HepG2 (cell line): ENCODE measurements around the gene TCERG1L. TPM values are rescaled to one million over a fixed set of nuclear protein-coding genes. Genes with fewer than 3 reads are reported as not detected.

Source experiments
- ATAC-seq: fragments of 200-7000 bp; cut with Tn5 transposase; 3 replicates; pipeline ENCODE4 v1.9.1; 2020; ENCODE audit warnings: mild to moderate bottlenecking, moderate library complexity
- BruUV-seq: library from RNA; stranded (reverse); fragments of 400-500 nt; replicated peaks from 2 replicates; lab custom pipeline; 2021; lab: Mats Ljungman, UMichigan
- CTCF ChIA-PET: fragments of 300-600 bp; formaldehyde crosslinking; extraction: SDS; loops from one replicate; lab custom pipeline; 2021; ENCODE audit warnings: low total read pairs, inconsistent platforms, low intra/inter-chr PET ratio; lab: Yijun Ruan, JAX
- POLR2A ChIA-PET: fragments of 350-600 bp; sonication (Branson Sonifier 250); formaldehyde crosslinking; loops from one replicate; lab custom pipeline; 2020; ENCODE audit warnings: antibody characterized with exemption, inconsistent platforms; lab: Yijun Ruan, JAX
- DNase-seq: peaks from one replicate; pipeline ENCODE4 v3.0.0-alpha.2; 2015; ENCODE audit warnings: low spot score
- FAIRE-seq: peaks from 3 replicates; lab custom pipeline; 2011; peaks lifted over from hg19 to GRCh38; lab: Jason Lieb, UNC
- H2AFZ ChIP-seq: one replicate; pipeline ENCODE4 v1.6.1; 2011; ENCODE audit warnings: low read length, inconsistent platforms
- H3K27ac ChIP-seq: fragments of 300-600 bp; 3 replicates; pipeline ENCODE4 v1.8.0; 2011; ENCODE audit warnings: mixed run types, mild to moderate bottlenecking, mixed read lengths, low read length, inconsistent platforms; ENCODE audit not compliant: insufficient read depth; ENCODE audit errors: extremely low read length
- H3K27me3 ChIP-seq, 2 experiments: fragments of 200-600 bp in 1 of 2; 2 replicates in 1 of 2; 3 replicates in 1 of 2; pipeline versions ENCODE4 v1.6.0 to v1.8.0; 2011; ENCODE audit warnings: low read length in 2 of 2, mild to moderate bottlenecking in 2 of 2, moderate library complexity in 2 of 2, inconsistent platforms in 1 of 2; ENCODE audit not compliant: insufficient read depth in 2 of 2, control insufficient read depth in 1 of 2
- H3K36me3 ChIP-seq, 2 experiments: fragments of 200-600 bp in 1 of 2; replicated peaks in 1 of 2; 2 replicates in 1 of 2; 3 replicates in 1 of 2; pipeline versions ENCODE4 v1.5.1 to v1.8.0; 2011; ENCODE audit warnings: low read length in 2 of 2, inconsistent platforms in 1 of 2; ENCODE audit not compliant: insufficient read depth in 2 of 2, control insufficient read depth in 1 of 2
- H3K4me1 ChIP-seq: 2 replicates; pipeline ENCODE4 v1.5.1; 2012; ENCODE audit warnings: low read length, inconsistent platforms; ENCODE audit not compliant: insufficient read depth
- H3K4me2 ChIP-seq: 2 replicates; pipeline ENCODE4 v1.6.0; 2011; ENCODE audit warnings: low read depth, low read length, inconsistent platforms
- H3K4me3 ChIP-seq, 3 experiments: fragments of 200-600 bp in 1 of 3; sonication (generic), shearing (Covaris generic) in 1 of 3; replicated peaks in 1 of 3; 2 replicates each; pipeline ENCODE4 v1.5.1; 2011 to 2016; ENCODE audit warnings: low read length in 3 of 3, inconsistent platforms in 2 of 3, low read depth in 2 of 3, mild to moderate bottlenecking in 2 of 3, control low read depth in 1 of 3, mixed read lengths in 1 of 3; ENCODE audit not compliant: insufficient read depth in 1 of 3
- H3K79me2 ChIP-seq: one replicate; pipeline ENCODE4 v1.6.1; 2011; ENCODE audit warnings: low read length, inconsistent platforms; ENCODE audit not compliant: insufficient read depth
- H3K9ac ChIP-seq: 2 replicates; pipeline ENCODE4 v1.6.0; 2011; ENCODE audit warnings: mild to moderate bottlenecking, low read depth, low read length, inconsistent platforms; ENCODE audit not compliant: insufficient read depth
- H3K9me3 ChIP-seq: 2 replicates; pipeline ENCODE4 v1.5.1; 2012; ENCODE audit warnings: mild to moderate bottlenecking, low read length
- H4K20me1 ChIP-seq: 2 replicates; pipeline ENCODE4 v1.6.0; 2011; ENCODE audit warnings: inconsistent platforms, mild to moderate bottlenecking, low read length, moderate library complexity; ENCODE audit not compliant: insufficient read depth
- ATRX ChIP-seq: sonication (generic); formaldehyde crosslinking; IDR thresholded peaks from 2 replicates; pipeline ENCODE4 v1.4.0; 2020; ENCODE audit warnings: missing genetic modification reagents, borderline replicate concordance
- CENPT ChIP-seq: sonication (generic); formaldehyde crosslinking; IDR thresholded peaks from 2 replicates; pipeline ENCODE4 v1.8.0; 2022; ENCODE audit warnings: low read depth, mild to moderate bottlenecking, moderate library complexity, missing genetic modification reagents
- GTF3A ChIP-seq: sonication (generic); formaldehyde crosslinking; conservative IDR thresholded peaks from 2 replicates; pipeline ENCODE4 v1.4.0; 2020; ENCODE audit warnings: mild to moderate bottlenecking, missing genetic modification reagents
- JDP2 ChIP-seq: sonication (generic); formaldehyde crosslinking; IDR thresholded peaks from 2 replicates; pipeline ENCODE4 v1.8.1; 2022; ENCODE audit warnings: missing genetic modification reagents, borderline replicate concordance
- NONO ChIP-seq, 2 experiments: fragments of 450-650 bp in 1 of 2; sonication (generic) in 1 of 2; formaldehyde crosslinking in 1 of 2; IDR thresholded peaks in 1 of 2; conservative IDR thresholded peaks in 1 of 2; 2 replicates each; pipeline versions ENCODE4 v1.6.1 to v1.8.0; 2017 to 2022; ENCODE audit warnings: mild to moderate bottlenecking in 1 of 2, missing genetic modification reagents in 1 of 2, moderate library complexity in 1 of 2
- NRL ChIP-seq: sonication (generic); formaldehyde crosslinking; IDR thresholded peaks from 2 replicates; pipeline ENCODE4 v1.5.0; 2020; ENCODE audit warnings: missing genetic modification reagents, mild to moderate bottlenecking, moderate library complexity, borderline replicate concordance
- SIN3A ChIP-seq: IDR thresholded peaks from 2 replicates; pipeline ENCODE4 v1.6.1; 2011; ENCODE audit warnings: low read depth, mild to moderate bottlenecking, control low read depth, low read length, borderline replicate concordance
- TAF1 ChIP-seq: sonication (generic); formaldehyde crosslinking; IDR thresholded peaks from 2 replicates; pipeline ENCODE4 v1.4.0; 2020; ENCODE audit warnings: missing genetic modification reagents
- XRCC5 ChIP-seq: fragments of 200-400 bp; formaldehyde crosslinking; optimal IDR thresholded peaks from 2 replicates; pipeline ENCODE3; 2017; ENCODE audit warnings: mild to moderate bottlenecking, low read length
- ZKSCAN1 ChIP-seq: fragments of 150-350 bp; IDR thresholded peaks from 2 replicates; pipeline ENCODE4 v1.6.1; 2014; ENCODE audit warnings: low read length
- WGBS: methylation state at CpG from one replicate; pipeline ENCODE4 v1.1.6; 2017; ENCODE audit warnings: low lambda C conversion rate; 5-methylcytosine and 5-hydroxymethylcytosine counted together
- in situ Hi-C: cut with HindIII; loops from 2 replicates; pipeline ENCODE4 v1.10.0; 2017; ENCODE audit warnings: low pct_unique_long_range_greater_than_20kb; ENCODE audit not compliant: extremely low pct_ligation_motif_present
- intact Hi-C: fragments of 100-400 bp; cut with micrococcal nuclease; formaldehyde crosslinking; loops from one replicate; pipeline ENCODE4 v1.10.0; 2022; ENCODE audit not compliant: unreplicated experiment
- polyA plus RNA-seq, 8 experiments: library from polyadenylated mRNA; depleted of rRNA in 3 of 8; stranded (reverse) in 7 of 8; unstranded in 1 of 8; fragments of >200 nt; fragmentation: Illumina TruSeq in 4 of 8; extraction: Trizol in 4 of 8; gene quantifications; 2 replicates each; pipeline versions ENCODE4 v1.2.1 to v1.2.3, GENCODE V29; 2011 to 2016; ENCODE audit warnings: low read depth in 4 of 8, missing spikeins in 1 of 8, mixed read lengths in 1 of 8; ENCODE audit not compliant: insufficient read depth in 1 of 8
- total RNA-seq, 5 experiments: library from RNA; depleted of rRNA; stranded (reverse); fragments of >200 nt; fragmentation: Illumina TruSeq; extraction: Trizol; gene quantifications; 2 replicates each; pipeline ENCODE4 v1.2.3, GENCODE V29; 2016; ENCODE audit warnings: low read depth in 1 of 5
- TF ChIP-seq, protein P1 (sequence below): conservative IDR thresholded peaks from 2 replicates; pipeline ENCODE4 v1.6.1; 2018; ENCODE audit warnings: missing genetic modification reagents
- TF ChIP-seq, protein P2 (sequence below): sonication (generic); formaldehyde crosslinking; IDR thresholded peaks from 2 replicates; pipeline ENCODE4 v1.8.1; 2023; ENCODE audit warnings: mild to moderate bottlenecking, missing genetic modification reagents, borderline replicate concordance
- TF ChIP-seq, protein P3 (sequence below): sonication (generic); formaldehyde crosslinking; IDR thresholded peaks from 2 replicates; pipeline ENCODE4 v1.5.0; 2020; ENCODE audit warnings: mild to moderate bottlenecking, missing genetic modification reagents, borderline replicate concordance
- TF ChIP-seq, protein P4 (sequence below): IDR thresholded peaks from 2 replicates; pipeline ENCODE4 v1.6.1; 2016; ENCODE audit warnings: low read depth, borderline replicate concordance

Gene TCERG1L
- total and polyA plus RNA-seq, 2 of the 13 experiments (the other 11 are each of a cell fraction or from before 2014, with no cell fraction given), result not detected

DNA sequence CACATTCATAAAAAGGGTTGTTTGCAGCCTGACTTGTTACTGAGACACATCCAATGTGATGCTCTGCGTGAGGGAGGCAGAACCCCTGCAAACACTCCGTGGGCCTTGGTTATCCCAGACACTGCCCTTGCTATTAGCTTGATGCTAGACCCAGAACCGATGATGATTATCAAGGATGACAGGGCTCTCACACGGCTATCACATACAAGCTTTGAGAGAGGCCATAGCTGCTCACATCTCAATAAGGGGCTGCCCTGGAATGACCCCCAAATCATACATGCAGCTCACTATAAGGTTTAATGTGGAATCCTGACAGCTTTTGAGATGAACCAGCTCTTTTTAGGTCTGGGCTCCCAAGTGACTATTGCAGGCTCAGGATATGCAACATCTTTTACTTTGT lies 44.4 kb upstream of the TCERG1L start:
- Histone ChIP-seq H2AFZ (no peak overlapping the region), H3K4me3 (no peak overlapping the region), H3K79me2 (no peaks in the 10 kb centered on the region), H3K27ac (no peak overlapping the region), H3K4me2 (no peak overlapping the region), H3K9ac (no peak overlapping the region), H4K20me1 (no peaks in the 10 kb centered on the region), H3K9me3 (no peaks in the 10 kb centered on the region), H3K4me1 (no peaks in the 10 kb centered on the region), H3K36me3 (no peaks in the 10 kb centered on the region), H3K27me3 (peaks cover under 1 to 4% of the 10 kb centered on the region in 2 experiments; a peak in 2 of 5 replicates)
- whole genome bisulfite sequencing, result no CpG with 5 or more reads among the region's 4 CpGs
- ChIA-PET POLR2A (no interaction called here), CTCF (no interaction called here)
- TF ChIP-seq GTF3A (CRISPR knock-in tag), result no peak
- TF ChIP-seq, protein P1, sequence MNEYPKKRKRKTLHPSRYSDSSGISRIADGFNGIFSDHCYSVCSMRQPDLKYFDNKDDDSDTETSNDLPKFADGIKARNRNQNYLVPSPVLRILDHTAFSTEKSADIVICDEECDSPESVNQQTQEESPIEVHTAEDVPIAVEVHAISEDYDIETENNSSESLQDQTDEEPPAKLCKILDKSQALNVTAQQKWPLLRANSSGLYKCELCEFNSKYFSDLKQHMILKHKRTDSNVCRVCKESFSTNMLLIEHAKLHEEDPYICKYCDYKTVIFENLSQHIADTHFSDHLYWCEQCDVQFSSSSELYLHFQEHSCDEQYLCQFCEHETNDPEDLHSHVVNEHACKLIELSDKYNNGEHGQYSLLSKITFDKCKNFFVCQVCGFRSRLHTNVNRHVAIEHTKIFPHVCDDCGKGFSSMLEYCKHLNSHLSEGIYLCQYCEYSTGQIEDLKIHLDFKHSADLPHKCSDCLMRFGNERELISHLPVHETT (CRISPR knock-in tag), result no peak
- TF ChIP-seq TAF1 (CRISPR knock-in tag), result no peak
- TF ChIP-seq, protein P2, sequence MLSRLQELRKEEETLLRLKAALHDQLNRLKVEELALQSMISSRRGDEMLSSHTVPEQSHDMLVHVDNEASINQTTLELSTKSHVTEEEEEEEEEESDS (CRISPR knock-in tag), result no peak
- no peak for TF ChIP-seq NONO (IDR thresholded peaks at IDR 0.05)
- no peak for TF ChIP-seq NONO (CRISPR knock-in tag; conservative IDR thresholded peaks at IDR 0.05)
- no peak for TF ChIP-seq NRL (CRISPR knock-in tag)
- no peak for TF ChIP-seq JDP2 (CRISPR knock-in tag)
- no peak for TF ChIP-seq CENPT (CRISPR knock-in tag)
- no peak for TF ChIP-seq SIN3A
- TF ChIP-seq, protein P3, sequence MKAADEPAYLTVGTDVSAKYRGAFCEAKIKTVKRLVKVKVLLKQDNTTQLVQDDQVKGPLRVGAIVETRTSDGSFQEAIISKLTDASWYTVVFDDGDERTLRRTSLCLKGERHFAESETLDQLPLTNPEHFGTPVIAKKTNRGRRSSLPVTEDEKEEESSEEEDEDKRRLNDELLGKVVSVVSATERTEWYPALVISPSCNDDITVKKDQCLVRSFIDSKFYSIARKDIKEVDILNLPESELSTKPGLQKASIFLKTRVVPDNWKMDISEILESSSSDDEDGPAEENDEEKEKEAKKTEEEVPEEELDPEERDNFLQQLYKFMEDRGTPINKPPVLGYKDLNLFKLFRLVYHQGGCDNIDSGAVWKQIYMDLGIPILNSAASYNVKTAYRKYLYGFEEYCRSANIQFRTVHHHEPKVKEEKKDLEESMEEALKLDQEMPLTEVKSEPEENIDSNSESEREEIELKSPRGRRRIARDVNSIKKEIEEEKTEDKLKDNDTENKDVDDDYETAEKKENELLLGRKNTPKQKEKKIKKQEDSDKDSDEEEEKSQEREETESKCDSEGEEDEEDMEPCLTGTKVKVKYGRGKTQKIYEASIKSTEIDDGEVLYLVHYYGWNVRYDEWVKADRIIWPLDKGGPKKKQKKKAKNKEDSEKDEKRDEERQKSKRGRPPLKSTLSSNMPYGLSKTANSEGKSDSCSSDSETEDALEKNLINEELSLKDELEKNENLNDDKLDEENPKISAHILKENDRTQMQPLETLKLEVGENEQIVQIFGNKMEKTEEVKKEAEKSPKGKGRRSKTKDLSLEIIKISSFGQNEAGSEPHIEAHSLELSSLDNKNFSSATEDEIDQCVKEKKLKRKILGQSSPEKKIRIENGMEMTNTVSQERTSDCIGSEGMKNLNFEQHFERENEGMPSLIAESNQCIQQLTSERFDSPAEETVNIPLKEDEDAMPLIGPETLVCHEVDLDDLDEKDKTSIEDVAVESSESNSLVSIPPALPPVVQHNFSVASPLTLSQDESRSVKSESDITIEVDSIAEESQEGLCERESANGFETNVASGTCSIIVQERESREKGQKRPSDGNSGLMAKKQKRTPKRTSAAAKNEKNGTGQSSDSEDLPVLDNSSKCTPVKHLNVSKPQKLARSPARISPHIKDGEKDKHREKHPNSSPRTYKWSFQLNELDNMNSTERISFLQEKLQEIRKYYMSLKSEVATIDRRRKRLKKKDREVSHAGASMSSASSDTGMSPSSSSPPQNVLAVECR (CRISPR knock-in tag), result no peak
- TF ChIP-seq, protein P4, sequence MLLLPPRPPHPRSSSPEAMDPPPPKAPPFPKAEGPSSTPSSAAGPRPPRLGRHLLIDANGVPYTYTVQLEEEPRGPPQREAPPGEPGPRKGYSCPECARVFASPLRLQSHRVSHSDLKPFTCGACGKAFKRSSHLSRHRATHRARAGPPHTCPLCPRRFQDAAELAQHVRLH (CRISPR knock-in tag), result no peak
- no peak for TF ChIP-seq ATRX (CRISPR knock-in tag)
- no peak for TF ChIP-seq XRCC5
- no peak for TF ChIP-seq ZKSCAN1
- FAIRE-seq (no peak), DNase-seq (no peak), ATAC-seq (no peak)
- no TSS peak for BruUV-seq
- in situ Hi-C loops, result no loop called here
- intact Hi-C loops, result no loop called here
